ENCODE measurements around the gene SMO. TPM values are rescaled to one million over a fixed set of nuclear protein-coding genes. Genes with fewer than 3 reads are reported as not detected.

The SMO gene
- total and polyA plus RNA-seq, 9 of the 15 experiments (the other 6 are each of a cell fraction or from before 2014, with no cell fraction given), result 0.05 to 0.13 (median 0.10) TPM; not detected in 5

DNA sequence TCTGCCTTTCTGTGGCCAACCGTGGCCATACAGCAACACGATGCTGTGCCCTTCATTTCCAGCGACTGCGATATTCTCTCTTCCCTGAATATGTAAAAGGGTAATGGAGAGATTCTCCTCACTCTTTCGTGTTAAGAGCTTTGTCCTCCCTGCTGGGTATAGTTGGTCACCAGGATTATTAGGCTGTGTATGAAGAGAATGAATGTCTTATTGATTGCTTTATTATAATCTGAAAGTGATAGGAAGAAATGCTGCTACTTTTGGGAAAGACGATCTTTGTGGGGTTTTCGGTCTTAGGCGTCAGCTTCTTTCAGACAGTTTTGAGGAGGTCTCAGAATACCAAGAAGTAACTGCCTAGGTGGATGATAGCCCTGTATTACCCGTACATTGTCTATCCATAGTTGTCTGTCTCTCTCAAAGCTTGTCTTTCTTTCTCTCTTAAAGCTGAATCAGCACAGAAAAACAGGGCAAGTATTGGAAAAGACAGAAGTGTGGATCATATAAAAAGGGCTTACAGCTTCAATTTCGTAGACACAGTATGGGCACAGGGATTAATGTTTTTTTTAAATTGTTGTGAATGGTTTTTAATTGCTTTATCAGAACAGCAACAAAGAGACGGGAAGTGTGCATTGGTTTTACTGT, 37.6 kb downstream of the SMO start (continued):
- TF ChIP-seq, protein P1, sequence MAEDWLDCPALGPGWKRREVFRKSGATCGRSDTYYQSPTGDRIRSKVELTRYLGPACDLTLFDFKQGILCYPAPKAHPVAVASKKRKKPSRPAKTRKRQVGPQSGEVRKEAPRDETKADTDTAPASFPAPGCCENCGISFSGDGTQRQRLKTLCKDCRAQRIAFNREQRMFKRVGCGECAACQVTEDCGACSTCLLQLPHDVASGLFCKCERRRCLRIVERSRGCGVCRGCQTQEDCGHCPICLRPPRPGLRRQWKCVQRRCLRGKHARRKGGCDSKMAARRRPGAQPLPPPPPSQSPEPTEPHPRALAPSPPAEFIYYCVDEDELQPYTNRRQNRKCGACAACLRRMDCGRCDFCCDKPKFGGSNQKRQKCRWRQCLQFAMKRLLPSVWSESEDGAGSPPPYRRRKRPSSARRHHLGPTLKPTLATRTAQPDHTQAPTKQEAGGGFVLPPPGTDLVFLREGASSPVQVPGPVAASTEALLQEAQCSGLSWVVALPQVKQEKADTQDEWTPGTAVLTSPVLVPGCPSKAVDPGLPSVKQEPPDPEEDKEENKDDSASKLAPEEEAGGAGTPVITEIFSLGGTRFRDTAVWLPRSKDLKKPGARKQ (CRISPR knock-in tag; IDR thresholded peaks at IDR 0.05), result peak; percentile 5; the same call in 1 of the 2 replicates
- no peak for TF ChIP-seq KLF13 (tag; IDR thresholded peaks at IDR 0.05; ENCODE audit: borderline replicate concordance, low read depth)
- TF ChIP-seq ZNF121 (CRISPR knock-in tag; conservative IDR thresholded peaks at IDR 0.05), result no peak
- TF ChIP-seq RBM17 (IDR thresholded peaks at IDR 0.05; ENCODE audit: borderline replicate concordance, low read depth, low read length), result no peak
- TF ChIP-seq, protein P2, sequence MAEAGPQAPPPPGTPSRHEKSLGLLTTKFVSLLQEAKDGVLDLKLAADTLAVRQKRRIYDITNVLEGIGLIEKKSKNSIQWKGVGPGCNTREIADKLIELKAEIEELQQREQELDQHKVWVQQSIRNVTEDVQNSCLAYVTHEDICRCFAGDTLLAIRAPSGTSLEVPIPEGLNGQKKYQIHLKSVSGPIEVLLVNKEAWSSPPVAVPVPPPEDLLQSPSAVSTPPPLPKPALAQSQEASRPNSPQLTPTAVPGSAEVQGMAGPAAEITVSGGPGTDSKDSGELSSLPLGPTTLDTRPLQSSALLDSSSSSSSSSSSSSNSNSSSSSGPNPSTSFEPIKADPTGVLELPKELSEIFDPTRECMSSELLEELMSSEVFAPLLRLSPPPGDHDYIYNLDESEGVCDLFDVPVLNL (CRISPR knock-in tag; IDR thresholded peaks at IDR 0.05; ENCODE audit: low read depth), result no peak
- TF ChIP-seq, protein P3, sequence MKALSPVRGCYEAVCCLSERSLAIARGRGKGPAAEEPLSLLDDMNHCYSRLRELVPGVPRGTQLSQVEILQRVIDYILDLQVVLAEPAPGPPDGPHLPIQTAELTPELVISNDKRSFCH (CRISPR knock-in tag; IDR thresholded peaks at IDR 0.05), result no peak
- TF ChIP-seq, protein P3 (tag; IDR thresholded peaks at IDR 0.05), result no peak
- TF ChIP-seq ZNF785 (CRISPR knock-in tag; IDR thresholded peaks at IDR 0.05), result no peak
- TF ChIP-seq, protein P4, sequence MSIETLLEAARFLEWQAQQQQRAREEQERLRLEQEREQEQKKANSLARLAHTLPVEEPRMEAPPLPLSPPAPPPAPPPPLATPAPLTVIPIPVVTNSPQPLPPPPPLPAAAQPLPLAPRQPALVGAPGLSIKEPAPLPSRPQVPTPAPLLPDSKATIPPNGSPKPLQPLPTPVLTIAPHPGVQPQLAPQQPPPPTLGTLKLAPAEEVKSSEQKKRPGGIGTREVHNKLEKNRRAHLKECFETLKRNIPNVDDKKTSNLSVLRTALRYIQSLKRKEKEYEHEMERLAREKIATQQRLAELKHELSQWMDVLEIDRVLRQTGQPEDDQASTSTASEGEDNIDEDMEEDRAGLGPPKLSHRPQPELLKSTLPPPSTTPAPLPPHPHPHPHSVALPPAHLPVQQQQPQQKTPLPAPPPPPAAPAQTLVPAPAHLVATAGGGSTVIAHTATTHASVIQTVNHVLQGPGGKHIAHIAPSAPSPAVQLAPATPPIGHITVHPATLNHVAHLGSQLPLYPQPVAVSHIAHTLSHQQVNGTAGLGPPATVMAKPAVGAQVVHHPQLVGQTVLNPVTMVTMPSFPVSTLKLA (conservative IDR thresholded peaks at IDR 0.05), result 0 out of 4 replicates have a peak, but pooled peaks of 1 of the 2 experiments have one; percentile 4
- no peak for TF ChIP-seq ZNF134 (CRISPR knock-in tag; conservative IDR thresholded peaks at IDR 0.05)
- no peak for TF ChIP-seq ZNF184 (CRISPR knock-in tag; IDR thresholded peaks at IDR 0.05)

Measured in K562 (cell line).